GM18507 (cell line): ENCODE measurements around the gene HIPK3.
"Not testable (repeated sequence)": the region's sequence is repeated elsewhere in the genome, so short reads cannot be mapped to it uniquely, and the experiment has no call there.

Experiments used
- DNase-seq: peaks from one replicate; pipeline ENCODE4 v3.0.0; 2011; ENCODE audit warnings: low read depth; ENCODE audit not compliant: insufficient read length; ENCODE audit errors: extremely low spot score
- FAIRE-seq: peaks from 2 replicates; lab custom pipeline; 2011; peaks lifted over from hg19 to GRCh38; lab: Jason Lieb, UNC

The HIPK3 gene

GRCh38 chr11:33257160-33257896 lies at the start of gene HIPK3:
HIPK3 (plus strand) TSS chr11:33257381.
- peak; percentile 45 for FAIRE-seq

GRCh38 chr11:33207408-33207985 lies 49.7 kb upstream of the HIPK3 start:
- DNase-seq (no peak), FAIRE-seq (no peak)

More at GRCh38 chr11:33257160-33257896, at the start of gene HIPK3:
- DNase-seq, result peak; percentile 76

GRCh38 chr11:33208150-33208549 lies 49.0 kb upstream of the HIPK3 start:
- no peak for FAIRE-seq
- no peak for DNase-seq

GRCh38 chr11:33211153-33211552 lies 46.0 kb upstream of the HIPK3 start:
- DNase-seq, result no peak
- no peak for FAIRE-seq

GRCh38 chr11:33211580-33211979 lies 45.6 kb upstream of the HIPK3 start:
- DNase-seq (no peak), FAIRE-seq (no peak)

GRCh38 chr11:33214187-33214586 lies 43.0 kb upstream of the HIPK3 start:
- FAIRE-seq (no peak), DNase-seq (no peak)

GRCh38 chr11:33214767-33215166 lies 42.4 kb upstream of the HIPK3 start:
- DNase-seq, result no peak
- FAIRE-seq, result no peak

- FAIRE-seq, result not testable (repeated sequence)
Measured at GRCh38 chr11:33216676-33217075, 40.5 kb upstream of the HIPK3 start.

GRCh38 chr11:33222052-33222750 lies 35.0 kb upstream of the HIPK3 start:
- DNase-seq, result no peak
- no peak for FAIRE-seq

More at GRCh38 chr11:33216676-33217075, 40.5 kb upstream of the HIPK3 start:
- not testable (repeated sequence) for DNase-seq

GRCh38 chr11:33225371-33225770 lies 31.8 kb upstream of the HIPK3 start:
- DNase-seq, result no peak
- FAIRE-seq, result no peak

- DNase-seq (no peak), FAIRE-seq (no peak)
Measured at GRCh38 chr11:33227578-33228261, 29.5 kb upstream of the HIPK3 start.

GRCh38 chr11:33234397-33235190 lies 22.6 kb upstream of the HIPK3 start:
- FAIRE-seq (no peak), DNase-seq (no peak)

GRCh38 chr11:33237039-33237597 lies 20.1 kb upstream of the HIPK3 start:
- DNase-seq, result no peak
- no peak for FAIRE-seq

GRCh38 chr11:33242575-33242974 lies 14.6 kb upstream of the HIPK3 start:
- DNase-seq, result no peak
- no peak for FAIRE-seq

GRCh38 chr11:33243654-33244053 lies 13.5 kb upstream of the HIPK3 start:
- not testable (repeated sequence) for DNase-seq, FAIRE-seq

GRCh38 chr11:33248416-33248971 lies 8.7 kb upstream of the HIPK3 start:
- no peak for FAIRE-seq
- no peak for DNase-seq

- FAIRE-seq (no peak), DNase-seq (no peak)
Measured at GRCh38 chr11:33256031-33256812, 959 bp upstream of the HIPK3 start.

- no peak for FAIRE-seq
- DNase-seq, result no peak
Measured at GRCh38 chr11:33256813-33257159, 395 bp upstream of the HIPK3 start.
